SK-N-MC (cell line): Measurements from ENCODE around the gene TCF7L1.

Experiments used
- EZH2 ChIP-seq: fragments of 200-600 bp; sonication (generic); IDR thresholded peaks from one replicate; pipeline ENCODE4 v1.6.1; 2017; ENCODE audit warnings: antibody characterized with exemption
- POLR2AphosphoS5 ChIP-seq: IDR thresholded peaks from 2 replicates; pipeline ENCODE4 v1.6.1; 2012; ENCODE audit warnings: mild to moderate bottlenecking, low read depth, low read length, borderline replicate concordance

DNA sequence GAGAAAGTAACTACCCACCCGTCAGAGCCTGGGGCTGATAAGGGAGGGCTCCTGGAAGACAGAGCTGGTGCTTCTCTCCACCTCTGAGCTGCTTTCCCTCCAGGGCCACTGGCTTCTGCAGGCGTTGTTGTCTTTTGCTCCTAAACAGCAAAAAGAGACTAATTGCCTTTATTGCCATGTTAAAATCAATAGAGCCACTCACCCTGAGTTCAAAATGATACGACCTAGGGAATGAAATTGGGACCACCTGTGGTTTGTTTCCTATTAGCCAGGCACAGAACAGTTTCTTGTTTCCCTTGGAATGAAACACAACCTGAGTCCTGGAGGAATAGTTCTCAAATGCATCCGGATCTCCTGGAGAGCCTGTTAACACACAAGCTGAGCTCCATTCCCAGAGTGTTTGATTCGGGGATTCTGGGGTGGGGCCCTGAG is 45.8 kb downstream of the TCF7L1 start:
- no peak for TF ChIP-seq EZH2
- TF ChIP-seq POLR2AphosphoS5 = no peak
